ENCODE measurements around the gene MATCAP1.

GRCh38 chr16:67176662-67177061, 7.1 kb downstream of the MATCAP1 start:
- no peak for TF ChIP-seq EZH2 (IDR thresholded peaks at IDR 0.05; ENCODE audit: borderline replicate concordance, low read depth, low read length, severe bottlenecking)
- no peak for TF ChIP-seq CTCF (IDR thresholded peaks at IDR 0.05; ENCODE audit: borderline replicate concordance, extremely low read depth, low read length, poor library complexity, severe bottlenecking)
